Measurements from ENCODE around the gene AAMP.
"Not testable (repeated sequence)": the region's sequence is repeated elsewhere in the genome, so short reads cannot be mapped to it uniquely, and the experiment has no call there.

AAMP gene

DNA sequence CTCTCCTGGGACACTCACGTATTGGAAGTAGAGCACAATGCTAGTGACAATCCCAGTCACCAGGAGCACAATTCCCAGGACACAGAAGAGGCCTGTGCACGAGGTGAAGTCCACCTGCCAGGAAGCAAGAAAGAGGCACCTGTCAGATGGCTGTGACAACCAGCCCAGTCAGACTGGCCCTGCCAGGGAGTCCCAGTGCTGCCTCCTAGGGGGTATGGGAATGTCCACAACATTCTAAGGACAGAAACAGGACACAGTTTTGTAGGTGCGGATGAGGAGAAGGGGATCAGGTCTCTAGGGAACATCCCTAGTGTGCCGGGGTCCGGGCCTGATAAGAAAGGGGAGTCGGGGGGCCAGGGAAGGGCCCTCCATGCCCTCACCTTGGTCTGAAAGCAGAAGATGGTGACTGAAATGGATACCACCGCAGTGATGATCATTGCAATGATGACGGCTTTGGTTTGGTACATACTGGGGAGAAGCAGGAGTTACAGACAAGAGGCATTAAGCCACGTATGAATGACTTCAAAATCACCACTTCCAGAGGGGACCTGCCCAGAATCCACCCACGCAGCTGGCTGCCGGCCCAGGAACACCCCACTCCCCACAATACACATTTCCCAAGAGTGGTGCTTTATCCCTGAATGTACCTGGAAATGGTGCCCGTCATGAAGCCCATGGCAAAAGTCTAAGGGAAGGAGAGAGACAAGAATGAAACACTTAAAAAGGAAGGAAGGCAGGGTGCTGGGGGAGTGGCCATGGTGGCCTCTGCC, 7.2 kb upstream of the AAMP start:
- H3K4me3 ChIP-seq (ENCODE audit: low read depth, low read length), result no peak overlapping the region
- POLR2A ChIA-PET, result interaction anchor here (4.0 kb wide), 1 partner anchor 9 kb away, joined by 20 read pairs; no protein-coding TSS in a partner anchor
- CTCF ChIA-PET, result interaction anchor here (3.2 to 10.0 kb wide), 4 partner anchors 8 to 118 kb away, joined by 10 to 193 read pairs (median 100); partner anchors contain the start of gene TMBIM1
- no peak for DNase-seq (ENCODE audit: low read depth, low spot score)
- TF ChIP-seq, protein P1, sequence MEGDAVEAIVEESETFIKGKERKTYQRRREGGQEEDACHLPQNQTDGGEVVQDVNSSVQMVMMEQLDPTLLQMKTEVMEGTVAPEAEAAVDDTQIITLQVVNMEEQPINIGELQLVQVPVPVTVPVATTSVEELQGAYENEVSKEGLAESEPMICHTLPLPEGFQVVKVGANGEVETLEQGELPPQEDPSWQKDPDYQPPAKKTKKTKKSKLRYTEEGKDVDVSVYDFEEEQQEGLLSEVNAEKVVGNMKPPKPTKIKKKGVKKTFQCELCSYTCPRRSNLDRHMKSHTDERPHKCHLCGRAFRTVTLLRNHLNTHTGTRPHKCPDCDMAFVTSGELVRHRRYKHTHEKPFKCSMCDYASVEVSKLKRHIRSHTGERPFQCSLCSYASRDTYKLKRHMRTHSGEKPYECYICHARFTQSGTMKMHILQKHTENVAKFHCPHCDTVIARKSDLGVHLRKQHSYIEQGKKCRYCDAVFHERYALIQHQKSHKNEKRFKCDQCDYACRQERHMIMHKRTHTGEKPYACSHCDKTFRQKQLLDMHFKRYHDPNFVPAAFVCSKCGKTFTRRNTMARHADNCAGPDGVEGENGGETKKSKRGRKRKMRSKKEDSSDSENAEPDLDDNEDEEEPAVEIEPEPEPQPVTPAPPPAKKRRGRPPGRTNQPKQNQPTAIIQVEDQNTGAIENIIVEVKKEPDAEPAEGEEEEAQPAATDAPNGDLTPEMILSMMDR (IDR thresholded peaks at IDR 0.05; ENCODE audit: insufficient read depth, low read length, missing control alignments), result no peak

DNA sequence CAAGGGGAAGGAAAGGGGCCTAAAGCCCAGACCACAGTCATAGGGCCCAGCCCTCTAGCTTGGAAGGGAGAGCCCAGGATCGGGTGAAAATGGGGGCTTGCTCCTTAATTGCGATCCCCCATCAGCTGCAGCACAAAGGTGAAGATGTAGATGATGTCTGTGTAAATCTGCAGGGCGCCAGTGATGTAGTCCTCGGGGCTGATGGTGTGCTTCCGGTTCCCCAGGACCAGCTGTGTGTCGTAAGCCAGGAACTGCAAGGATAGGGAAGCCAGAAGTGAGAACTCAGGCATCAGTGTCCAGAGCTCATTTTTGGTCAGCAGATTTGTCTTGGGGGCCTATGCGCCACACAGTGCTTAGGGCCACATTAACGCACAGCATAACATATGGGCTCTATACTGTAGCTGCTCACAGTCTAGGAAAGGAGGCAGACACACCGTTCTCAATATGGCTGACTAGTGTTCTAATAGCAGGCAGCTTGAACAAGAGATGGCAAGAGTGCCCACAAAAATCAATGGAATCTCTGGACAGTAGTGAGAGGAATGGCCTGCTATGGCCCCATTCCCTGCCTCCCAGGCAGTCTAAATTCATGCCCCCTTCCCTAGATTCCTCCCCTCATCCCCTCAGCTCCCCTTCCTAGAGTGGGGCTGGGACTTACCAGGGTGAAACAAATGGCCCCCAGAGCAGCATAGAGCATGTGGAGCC, 5.6 kb upstream of the AAMP start:
- TF ChIP-seq, protein P1 (IDR thresholded peaks at IDR 0.05; ENCODE audit: insufficient read depth, low read length, missing control alignments), result no peak
- DNase-seq (ENCODE audit: low read depth, low spot score), result no peak
- no peak overlapping the region for H3K4me3 ChIP-seq (ENCODE audit: low read depth, low read length)
- ChIA-PET CTCF (interaction anchor here (0.8 to 10.0 kb wide), 12 partner anchors 9 to 190 kb away, joined by 3 to 193 read pairs (median 8); partner anchors contain the start of genes CATIP, CTDSP1 and TMBIM1), POLR2A (interaction anchor here (0.9 to 4.0 kb wide), 2 partner anchors 11 to 47 kb away, joined by 3 to 20 read pairs; no protein-coding TSS in a partner anchor)

DNA sequence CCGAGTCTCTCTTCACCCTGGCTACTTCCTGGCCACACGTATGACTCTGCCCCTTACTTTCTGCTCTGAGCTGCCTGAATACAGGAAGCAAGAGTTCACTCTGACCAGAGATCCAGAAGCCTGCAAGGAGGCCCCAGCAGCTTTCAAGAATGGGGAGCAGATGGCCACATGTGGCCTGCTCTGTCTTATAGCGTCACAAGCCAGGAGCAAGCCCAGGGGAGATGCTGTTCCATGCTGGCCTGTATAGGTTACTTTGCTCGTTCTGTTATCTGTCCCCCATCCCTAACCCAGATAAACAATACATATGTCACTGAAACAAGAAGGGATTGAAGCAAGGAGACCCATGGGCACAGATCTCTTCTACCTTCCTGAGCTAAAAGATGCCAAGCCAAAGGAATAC, 4.6 kb upstream of the AAMP start:
- CTCF ChIA-PET, result interaction anchor here (1.1 to 10.0 kb wide), 10 partner anchors 10 to 191 kb away, joined by 3 to 193 read pairs (median 30); partner anchors contain the start of genes CATIP and TMBIM1
- no peak overlapping the region for H3K4me3 ChIP-seq (ENCODE audit: low read depth, low read length)
- DNase-seq (ENCODE audit: low read depth, low spot score), result no peak
- TF ChIP-seq, protein P1 (IDR thresholded peaks at IDR 0.05; ENCODE audit: insufficient read depth, low read length, missing control alignments), result no peak
- POLR2A ChIA-PET, result interaction anchor here (0.9 to 4.0 kb wide), 2 partner anchors 12 to 48 kb away, joined by 3 to 20 read pairs; no protein-coding TSS in a partner anchor

DNA sequence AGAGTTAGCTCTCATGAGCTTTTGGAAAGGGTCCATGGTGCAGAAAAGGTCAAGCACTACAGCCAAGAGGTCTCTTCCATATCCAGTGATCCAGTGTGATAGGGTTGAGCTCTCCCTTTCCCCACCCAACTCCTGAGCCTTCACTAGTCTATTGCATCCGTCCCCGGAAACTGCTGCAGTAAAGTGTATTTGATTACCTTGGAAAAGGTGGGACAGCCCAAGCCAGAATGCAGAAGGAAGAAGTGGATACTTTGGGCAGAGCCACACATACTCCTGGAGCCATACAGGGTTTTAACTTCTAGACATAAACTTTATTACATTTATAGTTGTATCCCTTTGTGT, 3.9 kb upstream of the AAMP start:
- H3K4me3 ChIP-seq (ENCODE audit: low read depth, low read length), result no peak overlapping the region
- ChIA-PET CTCF (interaction anchor here (1.2 to 10.0 kb wide), 11 partner anchors 10 to 192 kb away, joined by 3 to 193 read pairs (median 10); partner anchors contain the start of genes CATIP and TMBIM1), POLR2A (interaction anchor here (4.0 kb wide), 1 partner anchor 13 kb away, joined by 20 read pairs; no protein-coding TSS in a partner anchor)
- no peak for DNase-seq (ENCODE audit: low read depth, low spot score)
- TF ChIP-seq, protein P1 (IDR thresholded peaks at IDR 0.05; ENCODE audit: insufficient read depth, low read length, missing control alignments), result no peak

DNA sequence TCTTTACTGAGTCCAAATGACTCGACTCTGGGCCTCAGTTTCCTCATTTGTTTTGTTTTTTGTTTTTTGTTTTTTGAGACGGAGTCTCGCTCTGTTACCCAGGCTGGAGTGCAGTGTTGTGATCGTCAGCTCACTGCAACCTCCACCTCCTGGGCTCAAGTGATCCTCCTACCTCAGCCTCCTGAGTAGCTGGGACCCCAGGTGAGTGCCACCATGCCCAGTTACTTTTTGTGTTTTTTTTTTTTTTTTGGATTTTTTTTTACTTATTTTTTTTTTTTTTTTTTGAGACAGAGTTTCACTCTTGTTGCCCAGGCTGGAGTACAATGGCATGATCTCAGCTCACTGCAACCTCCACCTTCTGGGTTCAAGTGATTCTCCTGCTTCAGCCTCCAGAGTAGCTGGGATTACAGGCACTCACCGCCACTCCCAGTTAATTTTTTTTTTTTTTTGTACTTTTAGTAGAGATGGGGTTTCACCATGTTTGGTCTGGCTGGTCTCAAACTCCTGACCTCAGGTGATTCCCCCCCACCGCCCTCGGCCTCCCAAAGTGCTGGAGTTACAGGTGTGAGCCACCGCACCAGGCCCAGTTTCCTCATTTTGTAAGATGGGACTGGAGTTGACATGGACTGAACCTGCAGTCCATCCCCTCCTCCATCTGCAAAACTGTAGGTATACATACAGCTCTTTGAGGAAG, 3.4 kb upstream of the AAMP start:
- not testable (repeated sequence) for DNase-seq (ENCODE audit: low read depth, low spot score)
- ChIA-PET CTCF (interaction anchor here (0.5 to 10.0 kb wide), 29 partner anchors 9 to 414 kb away, joined by 3 to 193 read pairs (median 6); partner anchors contain the start of genes CATIP, GPBAR1 and TMBIM1), POLR2A (interaction anchor here (1.1 to 4.0 kb wide), 2 partner anchors 11 to 13 kb away, joined by 4 to 20 read pairs; no protein-coding TSS in a partner anchor)

More for the DNA sequence above, 3.4 kb upstream of the AAMP start:
- not testable (repeated sequence) for H3K4me3 ChIP-seq (ENCODE audit: low read depth, low read length)

Measured in AG04449 (cell line).